GM21786 (cell line): ENCODE data around the gene ADD1.

Source experiments
- ATAC-seq: cut with Tn5 transposase; IDR thresholded peaks from one replicate; pipeline ENCODE4 v1.9.1; 2021; ENCODE audit not compliant: unreplicated experiment

The ADD1 gene

GRCh38 chr4:2804973-2805501 lies 38.6 kb upstream of the ADD1 start:
- ATAC-seq = no peak

GRCh38 chr4:2805712-2806389 lies 37.8 kb upstream of the ADD1 start:
- no peak for ATAC-seq

GRCh38 chr4:2806390-2807355 lies 37.0 kb upstream of the ADD1 start:
- ATAC-seq = no peak

DNA sequence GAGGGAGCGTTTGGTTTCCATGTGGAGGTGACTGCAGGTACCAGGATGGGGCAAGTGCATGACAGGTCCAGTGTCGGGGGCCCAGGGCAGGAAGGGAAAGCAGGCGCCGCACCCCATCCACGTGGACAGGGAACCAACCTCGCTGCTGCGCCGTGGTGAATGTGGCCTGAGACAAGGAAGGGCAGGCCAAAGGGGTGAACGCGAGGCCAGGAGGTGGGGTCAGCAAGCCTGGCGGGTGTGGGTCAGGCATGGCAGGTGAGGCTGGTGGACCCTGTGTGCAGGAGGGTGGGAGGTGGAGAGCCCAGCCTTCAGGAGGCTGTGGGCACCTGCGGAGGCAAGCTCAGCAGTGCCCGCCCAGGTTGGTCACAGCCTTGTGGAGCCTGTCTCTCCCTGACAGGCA lies 36.1 kb upstream of the ADD1 start:
- ATAC-seq = no peak

GRCh38 chr4:2808001-2808400 lies 35.6 kb upstream of the ADD1 start:
- ATAC-seq = no peak

- no peak for ATAC-seq
These were observed 33.9 kb upstream of the ADD1 start for GRCh38 chr4:2809610-2810180.

GRCh38 chr4:2810388-2810787 lies 33.3 kb upstream of the ADD1 start:
- no peak for ATAC-seq

DNA sequence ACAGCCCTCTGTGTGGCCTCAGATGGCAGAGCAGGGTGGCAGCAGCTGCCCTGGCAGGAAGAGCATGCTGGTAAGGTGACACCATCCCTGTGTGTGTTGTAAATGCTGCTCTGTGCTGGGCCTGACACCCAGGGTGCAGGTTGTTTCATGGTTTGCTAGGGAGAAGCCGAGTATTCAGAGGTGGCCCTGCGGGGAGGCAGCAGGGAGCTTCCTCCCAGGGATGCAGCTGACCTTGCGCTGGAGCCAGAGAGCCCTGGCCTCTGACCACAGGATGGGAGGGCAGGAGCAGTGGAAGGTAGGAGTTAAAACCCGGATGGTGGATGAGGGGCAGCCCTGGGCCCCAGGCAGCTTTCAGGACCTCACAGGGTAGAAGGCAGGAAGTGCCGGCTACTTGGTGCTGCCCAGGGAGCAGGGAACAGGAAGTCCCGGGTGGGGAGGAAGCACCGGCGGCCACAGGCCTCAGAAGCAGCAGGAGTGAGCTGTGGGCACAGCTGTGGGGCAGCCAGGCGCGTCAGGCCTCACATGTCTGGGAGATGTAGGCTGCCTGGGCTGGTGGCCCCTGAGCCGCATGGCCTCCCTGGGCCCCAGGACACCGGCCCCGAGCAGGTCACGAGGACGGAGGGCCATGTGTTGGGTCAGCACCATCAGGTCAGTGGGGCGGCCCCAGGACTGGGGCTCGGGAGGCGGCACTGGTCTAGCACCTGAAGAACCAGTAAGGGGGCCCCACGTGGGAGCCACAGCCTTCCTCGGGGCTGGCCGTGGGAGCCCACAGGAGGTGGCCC lies 31.6 kb upstream of the ADD1 start:
- ATAC-seq = peak; percentile 63

GRCh38 chr4:2812612-2813354 lies 30.9 kb upstream of the ADD1 start:
- no peak for ATAC-seq

GRCh38 chr4:2813446-2814405 lies 29.9 kb upstream of the ADD1 start:
- no peak for ATAC-seq

- ATAC-seq = no peak
These were observed 28.9 kb upstream of the ADD1 start for GRCh38 chr4:2814627-2815270.

GRCh38 chr4:2816401-2816954 lies 27.2 kb upstream of the ADD1 start:
- ATAC-seq = no peak

DNA sequence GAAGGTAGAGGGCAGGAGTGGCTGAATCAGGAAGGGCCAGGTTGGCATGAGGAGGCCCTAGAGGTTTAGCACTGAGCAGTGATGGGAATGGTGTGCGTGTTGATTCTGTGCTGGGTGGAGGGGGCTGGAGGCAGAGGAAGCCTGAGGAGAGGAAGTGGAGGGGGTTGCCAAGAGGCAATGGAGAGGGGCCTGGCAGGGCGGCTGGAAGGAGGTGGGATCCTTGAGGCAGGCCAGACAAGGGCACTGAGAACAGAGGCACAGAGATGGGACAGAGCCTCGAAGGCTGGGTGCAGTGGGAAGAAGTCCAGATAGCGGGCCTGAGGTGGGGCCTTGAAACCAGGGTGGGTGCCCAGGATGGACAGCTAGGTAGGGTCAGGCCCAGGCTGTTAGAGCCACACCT lies 26.5 kb upstream of the ADD1 start:
- ATAC-seq = no peak

DNA sequence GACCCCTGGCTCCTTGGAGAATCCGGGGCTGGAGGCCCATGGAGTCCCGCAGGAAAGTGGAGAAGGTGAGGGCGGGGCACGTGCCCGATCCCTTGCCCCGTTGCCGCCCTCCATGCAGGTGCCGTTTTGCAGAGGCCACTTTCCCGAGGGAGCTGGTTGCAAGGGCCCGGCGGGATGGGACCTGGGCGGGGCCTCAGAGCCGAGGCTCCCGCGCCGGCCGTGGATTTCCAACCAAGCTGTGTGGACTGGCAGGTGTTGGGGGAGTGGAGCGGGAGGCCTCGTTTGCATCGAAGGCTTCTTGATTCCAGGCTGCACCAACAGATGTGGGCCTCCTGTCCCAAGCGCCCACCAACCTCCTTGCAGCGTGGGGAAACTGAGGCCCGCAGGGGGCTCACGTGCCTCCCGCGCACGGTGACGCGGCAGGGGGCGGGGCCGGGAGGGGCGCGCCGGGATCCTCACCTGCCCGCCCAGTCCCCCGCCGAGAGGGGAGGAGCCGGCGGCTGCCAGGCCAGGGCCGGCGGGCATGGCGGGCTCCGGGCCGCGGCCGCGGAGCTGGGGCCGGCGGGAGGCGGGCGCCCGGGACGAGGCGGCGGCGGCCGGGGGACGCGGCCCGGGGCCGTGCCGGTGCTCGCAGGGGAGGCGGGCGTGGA lies 25.8 kb upstream of the ADD1 start:
- ATAC-seq = no peak

DNA sequence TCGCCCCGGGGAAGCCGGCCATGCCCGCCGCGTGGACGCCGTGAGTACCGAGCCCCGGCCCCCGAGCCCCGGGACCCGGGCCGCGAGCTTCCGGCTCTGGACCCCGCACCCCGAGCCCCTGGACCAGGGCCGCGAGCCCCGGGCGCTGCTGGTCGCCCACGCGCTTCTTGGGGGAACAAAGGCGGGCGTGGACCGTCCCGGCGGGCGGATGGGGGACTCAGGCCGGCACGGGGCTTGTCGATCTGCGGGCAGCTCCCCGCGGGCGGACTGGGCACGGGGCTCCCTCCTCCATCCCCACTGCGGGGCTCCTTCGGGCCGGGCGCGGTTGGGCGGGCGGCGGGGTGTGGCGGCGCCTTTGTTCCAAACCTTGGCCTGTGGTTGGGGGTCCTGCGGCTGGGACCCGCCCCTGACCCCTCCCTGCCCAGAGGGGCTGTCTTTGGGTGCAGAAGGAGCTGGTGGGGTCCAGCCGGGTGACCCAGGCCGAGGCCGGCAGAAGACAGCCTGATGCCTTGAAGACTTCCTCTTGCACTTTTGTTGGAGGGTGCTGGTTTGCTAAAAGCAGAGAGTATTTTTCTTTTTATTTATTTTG lies 25.2 kb upstream of the ADD1 start:
- ATAC-seq = no peak

DNA sequence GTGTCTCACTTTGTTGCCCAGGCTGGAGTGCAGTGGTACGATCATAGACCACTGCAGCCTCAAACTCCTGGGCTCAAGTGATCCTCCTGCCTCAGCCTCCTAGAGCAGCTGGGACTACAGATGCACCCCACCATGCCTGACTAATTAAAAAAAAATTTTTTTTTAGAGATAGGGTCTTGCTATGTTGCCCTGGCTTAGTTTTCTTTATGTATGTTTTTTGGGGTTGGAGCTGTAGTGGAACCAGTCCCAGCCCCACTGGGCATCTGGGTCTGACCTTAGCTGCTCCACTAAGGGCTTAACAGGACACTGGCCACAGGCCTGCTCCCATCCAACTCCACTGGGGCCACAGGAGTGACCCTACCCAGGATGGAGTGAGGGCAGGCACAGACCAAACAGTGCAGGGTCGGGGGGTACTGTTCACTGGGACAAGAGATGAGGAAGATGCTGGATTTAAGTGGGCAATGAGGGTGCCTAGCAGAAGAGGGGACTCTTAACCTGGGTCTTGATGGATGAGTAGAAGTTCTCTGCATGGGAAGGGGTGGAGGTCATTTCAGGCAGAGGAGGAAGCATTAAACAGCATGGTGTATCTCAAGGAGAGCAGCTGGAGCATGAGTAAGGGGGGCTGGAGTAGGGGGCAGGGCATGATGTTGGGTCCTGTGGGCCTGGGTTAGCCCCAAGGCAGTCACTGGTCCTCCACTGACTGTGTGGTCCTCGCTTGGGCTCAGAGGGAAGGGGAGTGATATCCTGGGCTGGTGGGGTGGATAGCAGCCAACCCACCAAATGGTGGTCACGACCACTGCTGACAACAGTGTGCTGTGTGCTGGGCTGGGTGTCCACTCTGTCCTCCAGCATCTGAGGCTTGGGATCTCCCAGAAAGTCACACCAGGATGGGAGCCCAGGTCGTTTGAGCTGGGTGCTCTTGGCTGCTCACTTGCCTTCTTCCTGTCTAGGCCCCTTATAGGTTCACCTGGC lies 24.1 kb upstream of the ADD1 start:
- ATAC-seq = no peak
